Measurements from ENCODE around the gene RNASEH2B.
A peak's percentile ranks its signal among the peaks of the same experiment; 100 is the strongest.

RNASEH2B gene, protein sequence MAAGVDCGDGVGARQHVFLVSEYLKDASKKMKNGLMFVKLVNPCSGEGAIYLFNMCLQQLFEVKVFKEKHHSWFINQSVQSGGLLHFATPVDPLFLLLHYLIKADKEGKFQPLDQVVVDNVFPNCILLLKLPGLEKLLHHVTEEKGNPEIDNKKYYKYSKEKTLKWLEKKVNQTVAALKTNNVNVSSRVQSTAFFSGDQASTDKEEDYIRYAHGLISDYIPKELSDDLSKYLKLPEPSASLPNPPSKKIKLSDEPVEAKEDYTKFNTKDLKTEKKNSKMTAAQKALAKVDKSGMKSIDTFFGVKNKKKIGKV

DNA sequence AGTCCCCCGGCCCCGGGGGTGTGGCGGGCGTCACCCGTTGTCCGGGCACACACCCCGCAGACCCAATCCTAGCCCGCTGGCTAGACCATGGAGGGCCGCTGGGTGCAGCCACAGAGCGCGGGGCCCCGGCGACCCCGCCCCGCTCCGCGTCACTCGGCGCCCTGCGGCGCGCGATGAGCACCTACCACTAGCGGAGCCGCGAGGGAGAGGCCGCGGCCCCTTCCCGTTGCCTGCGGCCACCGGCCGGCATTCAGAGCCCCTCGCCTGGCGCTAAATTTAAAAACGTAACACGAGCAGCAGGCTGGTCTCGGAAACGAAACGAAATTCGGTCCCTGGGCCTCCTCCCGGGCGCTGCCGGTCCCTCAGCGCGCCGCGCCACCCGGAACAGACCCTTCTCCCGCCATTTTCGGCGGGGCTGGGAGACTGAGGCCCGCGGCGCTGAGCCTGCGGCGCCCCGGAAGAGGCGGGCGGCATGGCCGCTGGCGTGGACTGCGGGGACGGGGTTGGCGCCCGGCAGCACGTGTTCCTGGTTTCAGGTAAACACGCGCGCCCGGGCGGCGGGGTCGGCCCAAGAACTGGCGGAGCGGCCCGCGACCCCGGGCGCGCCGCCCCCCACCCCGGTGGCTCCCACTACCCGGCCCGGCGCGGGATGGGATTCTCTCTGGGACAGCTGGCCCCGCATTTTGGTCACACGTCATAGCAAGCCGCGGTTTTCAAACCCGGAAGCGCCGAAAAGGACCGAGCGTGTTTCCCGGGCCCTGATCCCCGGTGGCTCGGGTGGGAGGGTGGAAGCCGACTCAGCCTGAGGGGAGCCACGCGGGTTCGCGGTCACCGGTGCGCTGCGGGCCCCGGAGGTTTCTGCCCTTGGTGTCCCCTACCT, at the start of gene RNASEH2B:
TSS of gene RNASEH2B (plus strand) at position 187 of the 880 bp plus-strand sequence. CDS start at position 473, 286 bp downstream.
- DNase-seq (ENCODE audit: low read depth), result no peak

DNA sequence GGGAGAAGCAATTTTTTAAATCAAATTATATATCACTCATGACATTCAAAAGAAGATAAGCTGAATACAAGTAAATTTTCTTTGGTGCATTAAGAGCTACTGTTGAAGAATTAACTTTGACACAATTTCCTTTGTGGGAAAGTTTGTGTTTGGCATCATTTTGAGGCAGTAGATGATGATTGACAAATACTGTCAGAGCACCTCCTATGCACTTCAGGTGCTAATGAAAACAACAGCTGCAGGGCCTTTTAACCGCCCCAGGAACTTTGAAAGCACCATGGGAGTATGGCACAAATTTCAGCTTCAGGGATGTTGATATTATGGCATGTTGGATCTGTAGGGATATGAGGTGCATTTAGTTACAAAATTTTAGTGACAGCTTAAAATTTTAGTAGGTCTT, 45.1 kb upstream of the RNASEH2B start:
- no peak for DNase-seq (ENCODE audit: low read depth)

DNA sequence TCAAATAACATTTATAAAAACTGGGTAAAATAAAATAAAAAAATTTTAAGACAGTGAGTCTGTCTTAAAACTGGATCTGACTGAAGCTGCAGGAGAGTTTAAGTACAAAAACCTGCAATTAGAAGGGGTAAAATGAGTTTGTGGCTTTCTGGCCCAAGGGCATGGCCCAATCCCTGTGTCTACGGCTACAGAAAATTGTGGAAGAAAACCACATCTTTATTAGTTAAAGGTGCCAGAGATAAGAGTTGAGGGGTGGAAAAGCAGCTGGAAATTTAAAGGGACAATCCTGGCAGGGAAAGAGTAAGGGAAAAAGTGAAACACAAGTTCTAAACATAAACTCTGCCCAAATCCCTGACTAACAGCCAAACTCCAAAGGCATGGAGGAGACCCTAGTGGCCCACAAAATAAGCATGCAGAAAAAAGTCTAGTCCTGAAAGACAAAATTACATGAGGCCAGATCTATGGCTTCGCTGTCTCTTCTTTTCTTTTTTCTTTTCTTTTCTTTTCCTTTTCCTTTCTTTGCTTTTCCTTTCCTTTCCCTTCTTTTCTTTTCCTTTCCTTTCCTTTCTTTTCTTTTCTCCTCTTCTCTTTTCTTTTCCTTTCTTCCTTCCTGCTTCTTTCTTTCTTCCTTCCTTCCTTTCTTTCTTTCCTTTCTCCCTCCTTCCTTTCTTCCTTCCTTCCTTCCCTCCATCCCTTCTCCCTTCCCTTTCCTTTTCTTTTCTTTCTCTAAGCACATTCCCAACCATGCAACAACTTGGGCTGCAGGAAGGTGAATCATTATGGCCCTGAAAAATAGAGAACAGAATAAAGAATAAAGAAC, 42.6 kb upstream of the RNASEH2B start:
- no peak for DNase-seq (ENCODE audit: low read depth)

- no peak for DNase-seq (ENCODE audit: low read depth)
Measured at GRCh38 chr13:50867637-50867945, 42.0 kb upstream of the RNASEH2B start.

DNA sequence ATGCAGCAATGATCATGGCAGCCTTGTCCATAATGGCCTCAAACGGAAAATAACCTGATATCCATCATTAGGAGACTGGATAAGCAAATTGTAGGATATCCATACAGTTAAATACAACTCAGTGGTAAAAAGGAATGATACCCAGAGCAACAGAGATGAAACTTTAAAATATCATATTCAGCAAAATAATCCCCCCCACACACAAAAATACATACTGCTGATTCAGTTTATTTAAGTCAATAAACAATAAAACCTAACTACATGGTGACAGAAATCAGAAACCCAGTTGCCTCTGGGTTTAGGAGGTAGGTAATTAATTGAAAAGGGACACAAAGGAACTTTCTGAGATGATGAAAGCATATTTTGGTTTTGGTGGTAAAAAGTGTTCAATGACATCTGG, 38.2 kb upstream of the RNASEH2B start:
- DNase-seq (ENCODE audit: low read depth), result no peak

DNA sequence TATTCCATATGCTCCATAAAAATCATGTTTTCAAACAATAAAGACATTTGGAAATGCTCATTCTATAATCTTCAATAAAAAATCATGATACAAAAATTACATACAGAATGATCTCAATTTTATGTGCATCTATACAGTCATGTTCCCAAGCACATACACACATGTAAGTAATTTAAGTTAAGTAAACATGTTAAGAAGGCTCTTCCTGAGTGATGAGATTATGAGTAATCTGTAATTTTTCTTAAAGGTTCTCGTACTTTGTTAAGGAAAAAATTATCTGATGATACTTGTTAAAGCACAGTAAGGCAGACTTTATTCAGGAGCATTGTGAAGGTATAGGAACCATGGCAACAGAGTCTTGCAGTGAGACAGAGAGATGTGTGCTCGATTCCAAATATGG, 36.1 kb upstream of the RNASEH2B start:
- no peak for DNase-seq (ENCODE audit: low read depth)

DNA sequence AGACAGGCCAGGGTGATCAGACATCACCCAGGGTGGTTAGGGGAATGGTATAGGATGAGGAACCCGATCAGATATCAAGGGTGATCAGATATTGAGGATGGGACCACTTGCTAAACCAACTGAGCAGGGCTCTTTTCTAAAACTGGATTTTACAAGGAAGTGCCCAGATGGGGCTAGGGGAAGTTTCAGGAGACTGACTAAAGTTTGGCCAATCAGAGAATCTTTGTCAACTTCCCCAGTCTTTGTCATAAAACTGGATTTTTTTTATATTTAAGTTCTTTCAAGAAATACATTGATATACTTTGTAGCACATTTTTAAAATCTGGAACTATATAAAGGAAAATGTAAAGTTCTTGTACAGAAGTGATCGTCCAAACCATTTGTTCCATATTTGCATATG, 35.6 kb upstream of the RNASEH2B start:
- DNase-seq (ENCODE audit: low read depth), result no peak

DNA sequence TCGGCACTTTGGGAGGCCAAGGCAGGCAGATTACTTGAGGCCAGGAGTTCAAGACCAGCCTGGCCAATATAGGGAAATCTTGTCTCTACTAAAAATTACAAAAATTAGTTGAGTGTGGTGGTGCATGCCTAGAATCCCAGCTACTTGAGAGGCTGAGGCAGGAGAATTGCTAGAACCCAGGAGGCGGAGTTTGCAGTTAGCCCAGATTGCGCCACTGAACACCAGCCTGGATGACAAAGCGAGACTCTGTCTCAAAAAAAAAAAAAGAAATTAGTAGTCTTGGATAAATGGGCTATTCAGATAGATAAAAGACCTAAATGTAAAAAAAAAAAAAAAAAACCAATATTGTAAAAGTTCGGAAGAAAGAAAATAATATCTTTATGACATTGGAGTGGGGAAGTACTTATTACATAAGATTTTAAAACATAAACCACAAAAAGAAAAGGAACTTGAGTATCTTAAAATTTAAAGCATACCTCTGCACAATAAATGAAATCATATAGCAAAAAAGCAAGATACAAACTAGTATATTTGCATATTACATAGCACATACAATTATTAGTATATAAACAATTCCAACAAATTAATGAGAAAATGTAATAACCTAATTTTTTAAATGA, 26.7 kb upstream of the RNASEH2B start:
- no peak for DNase-seq (ENCODE audit: low read depth)

- DNase-seq (ENCODE audit: low read depth), result no peak
Measured at GRCh38 chr13:50883728-50884127, 25.9 kb upstream of the RNASEH2B start.

GRCh38 chr13:50884265-50884664, 25.3 kb upstream of the RNASEH2B start:
- no peak for DNase-seq (ENCODE audit: low read depth)

GRCh38 chr13:50887151-50887550, 22.4 kb upstream of the RNASEH2B start:
- no peak for DNase-seq (ENCODE audit: low read depth)

DNA sequence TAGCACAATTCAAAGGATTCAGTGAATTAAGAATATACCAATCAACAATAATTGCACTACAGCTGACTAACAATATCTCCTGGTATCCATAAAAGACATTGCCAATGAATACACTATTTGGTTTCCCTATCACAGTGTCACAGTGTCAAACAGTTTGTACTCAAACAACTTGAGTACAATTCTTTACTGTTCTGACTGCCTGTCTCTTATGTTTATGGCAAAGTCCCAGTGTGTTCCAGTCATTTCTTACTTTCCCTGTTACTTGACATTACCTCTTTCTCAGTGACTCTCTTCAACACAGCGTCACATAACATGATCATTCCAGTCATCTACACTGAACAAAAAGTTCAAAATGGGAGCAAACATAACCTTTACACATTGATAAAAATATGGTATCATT, 21.2 kb upstream of the RNASEH2B start:
- DNase-seq (ENCODE audit: low read depth), result no peak

GRCh38 chr13:50889317-50889716, 20.3 kb upstream of the RNASEH2B start:
- no peak for DNase-seq (ENCODE audit: low read depth)

GRCh38 chr13:50891206-50891605, 18.4 kb upstream of the RNASEH2B start:
- no peak for DNase-seq (ENCODE audit: low read depth)

GRCh38 chr13:50892210-50892944, 17.2 kb upstream of the RNASEH2B start:
- DNase-seq (ENCODE audit: low read depth), result no peak

- peak; percentile 19 for DNase-seq (ENCODE audit: low read depth)
Measured at GRCh38 chr13:50893211-50893852, 16.3 kb upstream of the RNASEH2B start.

GRCh38 chr13:50894012-50894411, 15.6 kb upstream of the RNASEH2B start:
- no peak for DNase-seq (ENCODE audit: low read depth)

- DNase-seq (ENCODE audit: low read depth), result no peak
Measured at GRCh38 chr13:50894504-50894903, 15.1 kb upstream of the RNASEH2B start.

GRCh38 chr13:50898338-50898737, 11.3 kb upstream of the RNASEH2B start:
- DNase-seq (ENCODE audit: low read depth), result no peak

- DNase-seq (ENCODE audit: low read depth), result no peak
Measured at GRCh38 chr13:50901701-50902100, 7.9 kb upstream of the RNASEH2B start.

- DNase-seq (ENCODE audit: low read depth), result no peak
Measured at GRCh38 chr13:50905256-50905655, 4.3 kb upstream of the RNASEH2B start.

All from GM04503 (cell line).